ENCODE measurements around the gene MOCS3. TPM values are rescaled to one million over a fixed set of nuclear protein-coding genes. Genes with fewer than 3 reads are reported as not detected.

The MOCS3 gene
- total RNA-seq, 1 donor from 2014 or later: 6.5 TPM

DNA sequence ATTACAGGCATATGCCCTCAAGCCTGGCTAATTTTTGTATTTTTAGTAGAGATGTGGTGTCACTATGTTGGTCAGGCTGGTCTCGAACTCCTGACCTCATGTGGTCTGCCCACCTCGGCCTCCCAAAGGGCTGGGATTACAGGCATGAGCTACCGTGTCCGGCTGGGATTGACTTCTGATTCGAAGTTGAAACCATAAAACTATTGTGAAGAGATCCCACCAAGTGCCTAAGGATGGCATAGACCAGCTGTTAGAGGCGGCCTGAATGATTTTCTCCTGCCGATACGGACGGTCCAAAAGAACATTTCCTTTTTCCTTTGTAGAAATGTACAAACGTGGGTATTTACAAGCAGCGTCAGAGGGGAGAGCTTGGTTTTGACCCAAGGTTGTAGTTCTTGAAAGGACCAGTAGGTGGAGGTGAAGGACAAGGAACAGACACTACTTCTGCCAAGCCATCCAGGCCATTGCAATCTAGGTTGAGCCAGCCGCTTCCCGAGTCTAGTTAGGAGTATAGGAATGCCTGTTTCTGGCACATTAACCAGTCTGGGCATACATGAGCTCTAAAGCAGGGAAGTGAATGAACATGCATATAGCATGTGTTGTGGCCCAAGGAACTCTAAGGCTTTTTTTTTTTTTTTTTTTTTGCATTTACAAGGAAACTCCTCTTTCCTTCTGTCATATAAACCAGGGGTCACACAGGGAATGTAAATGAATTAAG lies 29.0 kb downstream of the MOCS3 start:
- H3K36me3 Mint-ChIP-seq (ENCODE audit: low read depth): no peaks in the 10 kb centered on the region
- H3K27ac Mint-ChIP-seq (ENCODE audit: unreplicated experiment): no peak overlapping the region
- H3K4me1 Mint-ChIP-seq: no peaks in the 10 kb centered on the region
- peaks cover 42% of the 10 kb centered on the region for H3K27me3 Mint-ChIP-seq (ENCODE audit: low read depth)
- DNase-seq (ENCODE audit: low read depth, low spot score): peak; percentile 84
- no peak overlapping the region for H3K4me3 Mint-ChIP-seq
- peak; percentile 89 for TF ChIP-seq CTCF (conservative IDR thresholded peaks at IDR 0.05)
- no peaks in the 10 kb centered on the region for H3K9me3 Mint-ChIP-seq

- Mint-ChIP-seq H3K4me1 (no peaks in the 10 kb centered on the region), H3K36me3 (ENCODE audit: low read depth) (no peaks in the 10 kb centered on the region), H3K27me3 (ENCODE audit: low read depth) (peaks cover 16% of the 10 kb centered on the region), H3K4me3 (no peak overlapping the region), H3K27ac (ENCODE audit: unreplicated experiment) (no peak overlapping the region), H3K9me3 (no peaks in the 10 kb centered on the region)
- DNase-seq (ENCODE audit: low read depth, low spot score): no peak
- no peak for TF ChIP-seq CTCF (conservative IDR thresholded peaks at IDR 0.05)
These were observed 32.5 kb downstream of the MOCS3 start for GRCh38 chr20:50991076-50991475.

GRCh38 chr20:50992336-50992732 lies 33.7 kb downstream of the MOCS3 start:
- no peaks in the 10 kb centered on the region for H3K4me1 Mint-ChIP-seq
- no peak overlapping the region for H3K4me3 Mint-ChIP-seq
- H3K36me3 Mint-ChIP-seq (ENCODE audit: low read depth): no peaks in the 10 kb centered on the region
- no peaks in the 10 kb centered on the region for H3K9me3 Mint-ChIP-seq
- peaks cover 11% of the 10 kb centered on the region for H3K27me3 Mint-ChIP-seq (ENCODE audit: low read depth)
- TF ChIP-seq CTCF (conservative IDR thresholded peaks at IDR 0.05): no peak
- no peak for DNase-seq (ENCODE audit: low read depth, low spot score)
- no peak overlapping the region for H3K27ac Mint-ChIP-seq (ENCODE audit: unreplicated experiment)

GRCh38 chr20:50992733-50993457 lies 34.3 kb downstream of the MOCS3 start:
- Mint-ChIP-seq H3K27me3 (ENCODE audit: low read depth) (peaks cover 8% of the 10 kb centered on the region), H3K4me1 (no peaks in the 10 kb centered on the region), H3K9me3 (no peaks in the 10 kb centered on the region), H3K36me3 (ENCODE audit: low read depth) (no peaks in the 10 kb centered on the region), H3K4me3 (no peak overlapping the region), H3K27ac (ENCODE audit: unreplicated experiment) (no peak overlapping the region)
- DNase-seq (ENCODE audit: low read depth, low spot score): peak; percentile 68
- peak; percentile 80 for TF ChIP-seq CTCF (conservative IDR thresholded peaks at IDR 0.05)

- H3K4me3 Mint-ChIP-seq: no peak overlapping the region
- no peak for DNase-seq (ENCODE audit: low read depth, low spot score)
- H3K36me3 Mint-ChIP-seq (ENCODE audit: low read depth): no peaks in the 10 kb centered on the region
- no peaks in the 10 kb centered on the region for H3K9me3 Mint-ChIP-seq
- H3K27me3 Mint-ChIP-seq (ENCODE audit: low read depth): peaks cover 8% of the 10 kb centered on the region
- no peak for TF ChIP-seq CTCF (conservative IDR thresholded peaks at IDR 0.05)
- H3K4me1 Mint-ChIP-seq: no peaks in the 10 kb centered on the region
- no peak overlapping the region for H3K27ac Mint-ChIP-seq (ENCODE audit: unreplicated experiment)
These were observed 35.3 kb downstream of the MOCS3 start for GRCh38 chr20:50993876-50994275.
